Transverse colon (tissue), 4 donors: ENCODE measurements around the gene DTD1.

ENCODE experiments used
- CTCF ChIP-seq, 5 experiments: fragments of 200-600 bp in 3 of 5; fragments of 450-650 bp in 2 of 5; sonication (generic) in 3 of 5; IDR thresholded peaks; 1 replicate in 2 of 5; 2 replicates in 3 of 5; pipeline ENCODE4 v1.5.1; 2016 to 2017; ENCODE audit warnings: antibody characterized with exemption in 5 of 5, inconsistent platforms in 3 of 5, mild to moderate bottlenecking in 2 of 5, moderate library complexity in 1 of 5
- POLR2A ChIP-seq: fragments of 450-650 bp; IDR thresholded peaks from one replicate; pipeline ENCODE4 v1.6.1; 2016; ENCODE audit warnings: antibody characterized with exemption, mild to moderate bottlenecking, moderate library complexity
- POLR2AphosphoS5 ChIP-seq, 3 donors: sonication (generic); formaldehyde crosslinking; IDR thresholded peaks; one replicate each; pipeline ENCODE4 v1.6.1; 2016; ENCODE audit warnings: antibody characterized with exemption in 3 of 3

- TF ChIP-seq POLR2A (no peak), CTCF (IDR thresholded peaks at IDR 0.05) (no peak), POLR2AphosphoS5 (IDR thresholded peaks at IDR 0.05) (no peak)
Measured at GRCh38 chr20:18743665-18744440, 156.0 kb downstream of the DTD1 start.
